Osteoblast (primary cell): ENCODE results near the gene INPP5A. TPM values are rescaled to one million over a fixed set of nuclear protein-coding genes. Genes with fewer than 3 reads are reported as not detected.

Source experiments
- DNase-seq: peaks from one replicate; pipeline ENCODE4 v3.0.0; 2011; ENCODE audit warnings: low spot score, mixed read lengths; ENCODE audit not compliant: insufficient read length; ENCODE audit errors: missing footprints
- H2AFZ ChIP-seq: 2 replicates; pipeline ENCODE4 v1.6.0; 2011; ENCODE audit warnings: mild to moderate bottlenecking, low read length
- H3K27ac ChIP-seq: 2 replicates; pipeline ENCODE4 v1.5.1; 2011; ENCODE audit warnings: mild to moderate bottlenecking, low read depth, low read length, moderate library complexity
- H3K27me3 ChIP-seq: 2 replicates; pipeline ENCODE4 v1.6.0; 2012; ENCODE audit warnings: mild to moderate bottlenecking, control low read depth, inconsistent platforms, low read length, moderate library complexity; ENCODE audit not compliant: insufficient read depth
- H3K36me3 ChIP-seq: 2 replicates; pipeline ENCODE4 v1.5.1; 2011; ENCODE audit warnings: mild to moderate bottlenecking, low read length, control low read depth, moderate library complexity; ENCODE audit not compliant: insufficient read depth
- H3K4me1 ChIP-seq: 2 replicates; pipeline ENCODE4 v1.5.1; 2011; ENCODE audit warnings: mild to moderate bottlenecking, low read length, control low read depth, moderate library complexity; ENCODE audit not compliant: insufficient read depth
- H3K4me2 ChIP-seq: 2 replicates; pipeline ENCODE4 v1.6.0; 2011; ENCODE audit warnings: mild to moderate bottlenecking, low read length; ENCODE audit not compliant: insufficient read depth
- H3K4me3 ChIP-seq: fragments of 200-600 bp; sonication (generic); 3 replicates; pipeline ENCODE4 v1.5.1; 2012; ENCODE audit warnings: mild to moderate bottlenecking, low read length, inconsistent platforms; ENCODE audit not compliant: insufficient read depth
- H3K79me2 ChIP-seq: 2 replicates; pipeline ENCODE4 v1.6.0; 2012; ENCODE audit warnings: mild to moderate bottlenecking, low read length, control low read depth, inconsistent platforms; ENCODE audit not compliant: insufficient read depth
- H3K9me3 ChIP-seq: 2 replicates; pipeline ENCODE4 v1.5.1; 2011; ENCODE audit warnings: low read depth, low read length, control low read depth
- H4K20me1 ChIP-seq: 2 replicates; pipeline ENCODE4 v1.6.0; 2012; ENCODE audit warnings: mild to moderate bottlenecking, low read length, control low read depth; ENCODE audit not compliant: insufficient read depth
- CTCF ChIP-seq: IDR thresholded peaks from 2 replicates; pipeline ENCODE4 v1.5.1; 2011; ENCODE audit warnings: mild to moderate bottlenecking, low read depth, low read length, moderate library complexity; ENCODE audit errors: extremely low read depth
- total RNA-seq: library from RNA; depleted of rRNA; stranded (reverse); fragments of >200 nt; gene quantifications from 2 replicates; pipeline ENCODE4 v1.2.3, GENCODE V29; 2012

INPP5A gene
- total RNA-seq, 1 donor = 22.8 TPM

GRCh38 chr10:132743925-132744490, 206.4 kb downstream of the INPP5A start:
- Histone ChIP-seq H3K4me3 (no peak overlapping the region), H2AFZ (no peak overlapping the region), H3K9me3 (no peaks in the 10 kb centered on the region), H3K4me2 (no peak overlapping the region), H3K27me3 (no peaks in the 10 kb centered on the region), H3K79me2 (no peaks in the 10 kb centered on the region), H3K36me3 (no peaks in the 10 kb centered on the region), H3K27ac (no peak overlapping the region), H4K20me1 (no peaks in the 10 kb centered on the region), H3K4me1 (peaks cover 7% of the 10 kb centered on the region)
- TF ChIP-seq CTCF = no peak
- no peak for DNase-seq

- Histone ChIP-seq H3K36me3 (no peaks in the 10 kb centered on the region), H3K4me3 (no peak overlapping the region), H3K4me1 (peaks cover 7% of the 10 kb centered on the region), H3K4me2 (no peak overlapping the region), H2AFZ (no peak overlapping the region), H4K20me1 (no peaks in the 10 kb centered on the region), H3K27me3 (no peaks in the 10 kb centered on the region), H3K79me2 (no peaks in the 10 kb centered on the region), H3K27ac (no peak overlapping the region), H3K9me3 (no peaks in the 10 kb centered on the region)
- TF ChIP-seq CTCF = no peak
- DNase-seq = no peak
These were observed 207.3 kb downstream of the INPP5A start for GRCh38 chr10:132744839-132745238.

GRCh38 chr10:132745511-132745910, 207.9 kb downstream of the INPP5A start:
- Histone ChIP-seq H3K4me3 (no peak overlapping the region), H3K27ac (no peak overlapping the region), H3K4me1 (peaks cover 7% of the 10 kb centered on the region), H4K20me1 (no peaks in the 10 kb centered on the region), H3K36me3 (no peaks in the 10 kb centered on the region), H3K27me3 (no peaks in the 10 kb centered on the region), H3K9me3 (no peaks in the 10 kb centered on the region), H2AFZ (no peak overlapping the region), H3K79me2 (no peaks in the 10 kb centered on the region), H3K4me2 (no peak overlapping the region)
- DNase-seq = no peak
- no peak for TF ChIP-seq CTCF

- H3K4me2 ChIP-seq = no peak overlapping the region
- no peak for DNase-seq
- no peaks in the 10 kb centered on the region for H3K79me2 ChIP-seq
- no peaks in the 10 kb centered on the region for H3K27me3 ChIP-seq
- H3K36me3 ChIP-seq = no peaks in the 10 kb centered on the region
- H3K27ac ChIP-seq = no peak overlapping the region
- no peaks in the 10 kb centered on the region for H4K20me1 ChIP-seq
- H3K4me3 ChIP-seq = no peak overlapping the region
- no peak for TF ChIP-seq CTCF
- H2AFZ ChIP-seq = no peak overlapping the region
- peaks cover 7% of the 10 kb centered on the region for H3K4me1 ChIP-seq
- H3K9me3 ChIP-seq = no peaks in the 10 kb centered on the region
These were observed 208.4 kb downstream of the INPP5A start for GRCh38 chr10:132745971-132746370.
